ENCODE results near the gene ECE1.

The ECE1 gene

DNA sequence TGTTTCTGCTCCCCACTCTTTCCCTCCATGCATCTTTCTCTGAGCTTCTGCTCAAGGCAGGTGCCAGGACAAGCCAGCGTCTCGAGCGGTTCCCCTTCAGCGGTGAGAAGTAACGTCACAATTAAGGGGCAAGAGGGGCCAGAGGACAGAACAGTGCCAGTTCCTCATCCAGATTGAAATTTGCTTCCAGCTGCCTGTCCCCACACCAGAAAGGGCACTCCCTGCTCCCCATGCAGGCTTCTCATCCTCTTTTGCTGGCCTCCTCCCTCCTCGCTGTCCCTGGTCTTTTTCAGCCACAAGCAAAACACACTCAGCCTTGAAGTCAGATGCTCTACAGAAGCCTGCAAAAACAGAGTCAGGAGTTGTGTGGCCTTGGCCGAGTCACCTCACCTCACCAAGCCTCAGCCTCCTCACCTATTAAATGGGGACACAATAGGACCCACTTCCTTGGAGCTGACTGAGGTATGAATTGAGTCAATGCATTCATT is 35.0 kb upstream of the ECE1 start:
- peak; percentile 58 for DNase-seq

DNA sequence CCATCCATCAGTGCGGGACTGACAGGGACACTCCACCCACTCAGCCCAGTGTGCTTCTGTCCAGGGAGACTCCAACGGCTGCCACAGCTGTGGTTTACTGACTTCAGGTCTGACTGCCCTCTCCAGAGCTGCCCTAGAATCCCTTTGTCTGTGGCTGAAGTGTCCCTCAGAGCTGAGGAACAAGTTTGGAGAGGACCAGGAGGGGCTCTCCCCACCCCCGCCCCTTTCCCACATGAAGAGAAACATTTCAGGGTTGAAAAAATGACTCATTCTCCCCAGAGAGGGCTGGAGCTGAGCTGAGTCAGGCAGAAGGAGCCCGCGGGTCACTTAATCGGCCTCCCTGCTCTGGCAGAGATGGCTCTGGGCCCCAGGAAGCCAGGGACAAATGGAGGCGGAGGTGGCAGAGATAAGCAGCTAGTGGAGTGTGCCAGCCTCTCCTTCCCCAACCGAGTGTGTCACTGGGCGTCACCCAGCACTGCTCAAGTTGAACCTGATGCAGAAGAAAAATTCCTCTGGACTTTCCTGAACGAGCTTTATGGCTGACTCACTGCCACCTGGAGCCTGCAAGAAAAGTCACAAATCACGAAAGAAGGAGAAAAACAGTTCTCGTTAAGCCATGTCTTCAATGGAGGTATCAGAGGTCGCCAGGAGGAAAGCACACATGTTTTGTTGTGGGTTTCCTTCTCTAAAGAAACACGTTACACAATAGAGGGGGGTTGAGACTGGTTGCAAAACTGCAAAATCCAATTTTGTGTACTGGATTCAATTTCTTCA is 34.3 kb upstream of the ECE1 start:
- peak; percentile 97 for DNase-seq

DNA sequence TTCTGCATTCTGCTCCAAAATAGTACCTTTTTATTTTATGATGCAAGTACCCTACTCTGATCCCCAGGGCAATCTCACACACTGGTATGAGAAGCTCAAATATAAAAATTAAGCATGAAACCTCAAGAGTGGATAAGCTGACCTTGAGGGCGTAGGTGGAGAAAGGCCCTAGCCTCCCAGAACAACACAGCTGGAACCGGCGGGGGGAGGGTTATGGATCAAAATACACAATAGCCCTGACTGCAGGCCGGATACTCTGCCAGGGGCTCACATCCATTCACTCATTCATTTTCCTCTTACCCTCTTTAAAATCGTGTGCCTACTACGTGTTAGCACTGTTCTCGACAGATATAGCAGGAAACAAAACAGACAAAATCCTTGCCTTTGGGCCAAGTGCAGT is 32.8 kb upstream of the ECE1 start:
- DNase-seq: no peak

DNA sequence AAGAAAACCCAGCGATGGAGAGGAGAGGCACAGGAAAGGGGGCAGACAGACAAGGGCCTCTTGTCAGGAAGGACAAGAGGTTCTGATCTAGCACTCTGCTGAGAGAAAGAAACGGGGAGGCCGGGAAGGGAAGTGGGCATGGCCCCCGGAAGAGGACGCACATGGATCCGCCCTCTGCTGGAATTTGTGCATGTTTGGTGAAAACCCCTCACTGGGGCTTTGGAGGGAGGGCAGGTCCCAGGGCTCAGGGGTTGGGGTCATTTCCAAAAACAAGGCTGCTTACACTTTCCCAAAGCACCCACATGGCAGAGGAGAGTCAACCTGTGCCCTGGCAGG is 32.4 kb upstream of the ECE1 start:
- no peak for DNase-seq

DNA sequence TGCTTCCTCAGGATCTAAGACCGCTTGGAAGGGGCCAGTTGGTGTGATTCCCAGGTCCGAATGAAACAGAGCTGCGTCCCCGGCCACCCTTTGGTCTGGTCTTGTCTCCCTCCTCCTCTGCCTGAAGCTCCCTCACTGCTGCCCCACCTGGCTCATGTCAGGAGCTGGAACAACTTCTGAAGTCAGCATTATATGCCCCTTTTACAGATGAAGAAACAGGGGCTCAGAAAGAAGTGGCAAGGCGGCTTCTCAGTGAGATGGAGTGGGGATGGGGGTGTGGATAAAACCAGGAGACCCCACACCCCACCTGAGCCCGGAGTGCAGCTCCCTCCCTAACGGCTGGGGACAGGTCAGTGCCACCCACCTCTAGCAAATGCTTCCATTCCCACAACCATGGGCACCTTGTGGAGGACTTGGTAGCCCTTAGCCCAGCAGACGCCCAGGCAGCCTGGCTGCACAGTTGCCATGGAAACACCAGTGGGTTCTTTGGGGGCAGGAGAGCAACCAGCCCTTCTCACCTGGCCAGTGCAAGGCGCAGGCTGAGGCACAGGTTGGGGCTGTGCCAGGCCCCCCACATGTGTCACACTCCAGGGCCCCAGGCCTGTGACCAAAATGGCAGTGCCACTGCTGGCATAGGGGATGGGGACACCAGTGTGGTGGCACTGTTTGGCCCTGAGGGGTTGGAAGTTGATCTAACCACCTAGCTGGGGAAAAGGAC is 31.9 kb upstream of the ECE1 start:
- DNase-seq: peak; percentile 56

DNA sequence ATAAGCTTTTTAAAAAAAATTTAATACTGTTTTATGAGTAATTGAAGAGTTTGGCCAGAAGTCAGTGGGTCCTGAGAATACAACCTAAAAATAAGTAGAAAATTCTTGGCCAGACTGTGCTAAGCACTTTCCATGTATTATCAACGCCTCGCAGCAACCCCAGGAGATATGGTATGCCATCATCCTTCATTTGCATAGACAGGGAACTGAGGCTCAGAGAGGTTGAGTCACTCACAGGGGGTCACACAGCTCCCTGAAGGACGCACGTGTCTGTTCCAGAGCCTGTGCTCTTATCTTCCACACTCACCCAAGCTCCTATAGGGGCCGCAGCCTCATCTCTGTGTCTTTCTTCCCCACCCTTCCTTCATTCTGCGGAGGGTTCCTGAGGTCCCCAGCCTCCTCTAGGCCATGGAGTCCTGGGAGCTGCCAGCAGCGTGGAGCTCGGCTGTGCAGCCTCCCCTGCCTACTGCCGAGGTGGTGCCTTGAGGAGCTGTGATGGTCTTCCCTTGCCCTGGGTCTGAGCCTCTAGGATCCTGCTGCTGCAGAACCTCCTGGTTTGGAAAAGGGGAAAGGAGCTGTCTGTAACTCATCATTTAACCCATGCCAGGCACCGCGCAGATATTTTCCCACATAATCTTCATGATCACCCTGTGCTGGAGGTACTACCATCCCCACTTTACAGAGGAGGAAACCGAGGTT is 30.3 kb upstream of the ECE1 start:
- no peak for DNase-seq

DNA sequence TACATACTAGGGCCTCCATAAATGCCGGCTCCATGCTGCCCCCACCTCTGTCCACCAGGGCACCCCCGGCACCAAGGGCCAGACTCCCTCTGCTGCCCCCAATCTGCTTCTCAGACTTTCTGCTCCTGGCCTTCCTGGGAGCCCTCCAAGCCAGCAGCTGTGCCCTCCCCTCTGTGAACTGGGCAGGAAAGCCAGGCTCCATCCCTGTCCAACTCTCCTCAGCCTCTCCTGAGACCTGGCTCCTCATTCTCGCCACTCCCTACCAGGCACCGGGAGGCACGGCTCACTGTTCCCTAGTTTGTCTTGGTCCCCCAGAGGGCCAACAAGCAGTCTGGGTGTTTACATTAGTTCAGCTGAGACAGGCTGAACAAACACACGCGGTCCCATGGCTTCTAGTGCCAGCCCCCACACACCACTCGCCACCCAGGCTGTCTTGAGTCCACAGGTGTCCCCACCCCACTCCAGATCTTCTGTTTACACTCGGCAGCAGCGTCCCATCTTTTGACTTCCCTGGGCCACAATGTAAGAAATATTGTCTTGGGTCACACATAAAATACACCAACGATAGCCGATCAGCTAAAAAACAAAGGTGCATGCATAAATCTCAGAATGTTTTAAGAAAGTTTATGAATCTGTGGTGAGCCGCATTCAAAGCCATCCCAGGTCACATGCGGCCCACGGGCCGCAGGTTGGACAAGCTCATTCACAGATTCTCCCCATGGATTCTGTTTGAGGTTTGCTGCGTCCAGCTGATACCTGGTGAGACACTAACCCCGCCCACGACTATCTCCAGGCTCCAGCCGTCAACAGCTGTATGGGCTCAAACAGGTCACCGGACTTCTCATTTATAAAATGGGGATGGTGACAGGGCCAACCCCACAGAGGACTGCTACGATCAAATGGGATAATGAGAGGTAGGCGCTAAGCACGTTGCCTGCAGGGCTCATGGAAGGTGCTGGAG is 29.5 kb upstream of the ECE1 start:
- DNase-seq: peak; percentile 55

DNA sequence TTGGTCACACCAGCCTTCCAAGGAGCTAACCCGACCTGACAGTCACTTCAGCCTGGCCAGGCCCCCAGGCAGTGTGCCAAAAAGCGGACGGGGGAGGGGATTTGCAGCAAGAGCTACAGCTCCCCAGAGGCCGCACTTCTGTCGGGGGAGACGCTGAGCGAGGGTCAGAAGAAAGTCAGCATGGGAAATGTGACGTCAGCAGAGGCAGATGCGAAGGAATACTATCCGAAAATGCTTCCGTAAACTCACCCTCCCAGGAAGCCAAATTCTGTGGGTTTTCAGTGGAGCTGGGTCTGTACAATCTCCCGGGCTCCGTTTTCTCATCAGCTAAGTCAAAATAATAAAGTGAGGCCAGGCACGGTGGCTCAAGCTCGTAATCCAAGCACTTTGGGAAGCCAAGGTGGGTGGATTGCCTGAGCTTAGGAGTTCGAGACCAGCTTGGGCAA is 28.5 kb upstream of the ECE1 start:
- no peak for DNase-seq

DNA sequence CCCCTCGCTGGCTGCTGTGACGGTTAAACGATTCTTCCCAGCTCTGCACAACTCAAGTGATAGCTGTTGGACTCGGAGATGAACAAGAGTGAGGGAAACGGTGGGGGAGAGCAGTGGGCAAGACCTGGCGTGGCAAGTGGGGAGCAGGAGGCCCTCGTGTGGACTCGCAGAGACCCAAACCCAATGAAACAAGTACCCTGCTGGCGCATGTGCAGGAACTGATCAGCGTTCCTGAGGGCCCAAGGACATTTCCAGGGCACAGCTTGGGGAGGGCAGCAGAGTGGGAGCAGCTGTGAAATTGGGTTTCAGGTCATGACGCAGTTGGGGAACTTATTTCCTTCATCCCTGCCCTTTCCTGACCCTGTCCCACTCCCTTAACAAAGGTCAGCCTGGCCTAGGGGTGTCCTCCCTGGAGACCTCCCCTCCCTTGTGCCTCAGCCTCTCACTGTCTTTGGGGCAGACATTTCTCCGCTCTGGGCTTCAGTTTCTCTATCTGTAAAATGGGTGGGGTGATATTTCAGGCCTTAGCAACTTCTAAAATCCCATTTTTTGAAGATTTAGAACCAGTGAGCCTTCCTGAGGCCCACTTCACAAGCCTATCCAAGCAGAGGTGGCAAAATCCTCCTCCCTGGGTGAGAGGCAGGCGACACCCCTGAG is 27.9 kb upstream of the ECE1 start:
- DNase-seq: no peak

DNA sequence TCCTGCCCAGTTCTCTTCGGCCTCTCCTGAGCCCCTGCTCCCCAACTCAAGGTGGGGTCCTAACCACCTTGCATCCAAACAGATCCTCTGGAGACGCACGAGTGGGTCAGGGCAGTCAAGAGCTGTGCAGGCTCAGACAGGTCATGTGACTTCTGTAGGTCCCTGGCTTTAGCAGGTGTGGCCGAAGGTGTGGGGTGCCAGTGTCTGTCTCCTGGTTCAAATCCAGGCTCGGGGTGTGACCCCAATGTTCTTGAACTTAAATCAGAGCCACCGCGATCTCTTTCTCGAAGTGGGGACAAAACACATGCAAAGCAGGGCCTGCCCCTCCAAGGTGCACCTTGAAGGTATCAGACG is 27.4 kb upstream of the ECE1 start:
- no peak for DNase-seq

DNA sequence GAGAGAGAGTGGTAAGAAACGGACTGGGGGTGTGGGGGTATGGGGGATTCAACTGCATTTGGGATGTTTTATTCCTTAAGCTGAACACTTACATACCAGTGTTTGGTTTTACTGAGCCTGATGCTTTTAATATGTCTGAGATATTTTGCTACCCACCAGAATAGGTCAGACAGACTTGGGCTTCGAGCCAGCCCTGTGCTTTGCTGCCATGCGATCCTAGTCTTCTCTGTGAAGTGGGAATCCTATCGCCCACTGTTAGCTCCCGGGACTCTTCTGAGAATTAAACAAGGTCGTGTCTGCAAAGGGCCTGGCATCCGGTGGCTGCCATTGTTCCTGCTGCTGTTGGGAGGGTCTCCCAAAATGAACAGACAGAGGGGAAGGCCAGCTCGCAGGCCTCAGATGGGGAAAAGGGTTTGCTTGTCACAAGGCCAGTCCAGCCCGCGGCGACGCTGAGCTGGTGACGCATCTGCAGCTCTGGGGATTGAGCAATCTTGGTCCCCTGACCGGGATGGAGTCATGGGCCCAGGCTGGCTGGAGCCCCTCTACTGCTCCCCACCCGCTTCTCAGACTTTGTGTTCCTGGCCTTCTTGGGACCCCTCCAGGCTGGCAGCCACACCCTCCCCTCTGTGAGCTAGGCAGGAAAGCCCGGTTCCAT is 26.9 kb upstream of the ECE1 start:
- DNase-seq: no peak

DNA sequence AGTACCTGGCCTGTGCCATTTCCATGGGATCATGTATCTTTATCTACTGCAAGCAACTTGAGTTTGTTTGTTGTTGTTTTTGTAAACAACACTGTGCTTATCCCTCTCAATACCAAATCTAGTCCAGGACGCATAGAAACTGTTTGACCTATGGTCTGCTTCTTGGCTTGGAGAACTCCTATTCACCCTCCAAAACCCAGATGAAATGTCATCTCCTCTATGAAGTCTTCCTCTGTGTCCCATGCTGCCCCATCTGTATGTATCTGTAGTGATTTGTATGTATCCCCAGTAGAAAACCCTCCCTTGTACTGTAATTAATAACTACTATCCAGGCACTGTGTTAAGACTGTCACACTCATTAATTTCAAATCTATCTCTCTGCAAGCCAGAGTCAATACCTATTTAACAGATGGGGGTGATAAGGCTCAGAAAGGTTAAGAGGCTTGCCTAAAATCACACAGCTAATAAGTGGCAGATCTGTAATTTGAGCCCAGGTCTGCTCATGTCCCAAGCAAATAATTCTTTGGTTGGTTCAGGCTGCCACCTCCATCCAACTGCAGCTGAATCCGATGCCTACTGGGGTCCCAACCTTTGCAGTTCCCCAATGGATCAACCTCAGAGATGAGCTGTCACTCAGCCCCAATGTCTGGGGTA is 24.6 kb upstream of the ECE1 start:
- no peak for DNase-seq

DNA sequence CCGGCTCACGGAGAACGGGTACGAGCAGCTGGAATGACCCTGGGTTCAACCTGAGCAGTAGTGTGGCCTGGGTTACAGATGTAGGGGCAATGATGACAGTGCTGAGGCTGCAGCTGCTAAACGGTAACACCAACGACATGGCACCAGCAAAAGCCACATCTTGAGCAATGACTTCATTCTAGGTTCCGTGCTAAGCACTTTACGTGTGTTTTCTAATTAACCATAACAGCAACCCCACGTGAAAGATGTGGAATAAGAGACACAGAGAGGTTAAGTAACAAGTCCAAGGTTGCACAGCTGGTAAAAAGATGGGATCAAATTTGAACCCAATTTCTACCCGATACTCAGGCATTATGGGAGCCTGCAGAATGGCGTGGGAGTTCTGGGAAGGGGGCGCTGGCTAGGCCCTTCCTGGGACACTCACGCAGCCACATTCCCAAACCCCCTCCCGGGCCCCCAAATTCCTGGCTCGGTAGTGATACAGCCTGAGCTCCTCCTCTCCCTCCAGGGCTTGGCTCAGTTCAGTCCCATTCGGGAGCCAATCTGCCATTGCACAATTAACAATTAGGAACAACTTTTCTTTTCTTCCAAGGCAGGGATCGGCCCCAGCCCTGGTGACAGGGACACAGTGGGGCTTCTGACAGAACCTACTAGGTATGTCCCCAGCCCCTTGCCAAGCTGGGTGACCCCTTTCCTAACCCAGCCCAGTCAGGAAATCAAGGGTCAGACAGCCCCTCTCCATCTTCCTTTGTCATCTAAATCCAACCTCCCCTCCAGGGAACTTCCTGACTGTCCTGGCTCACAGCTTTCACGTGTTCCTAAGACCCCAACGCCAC is 23.8 kb upstream of the ECE1 start:
- DNase-seq: no peak

DNA sequence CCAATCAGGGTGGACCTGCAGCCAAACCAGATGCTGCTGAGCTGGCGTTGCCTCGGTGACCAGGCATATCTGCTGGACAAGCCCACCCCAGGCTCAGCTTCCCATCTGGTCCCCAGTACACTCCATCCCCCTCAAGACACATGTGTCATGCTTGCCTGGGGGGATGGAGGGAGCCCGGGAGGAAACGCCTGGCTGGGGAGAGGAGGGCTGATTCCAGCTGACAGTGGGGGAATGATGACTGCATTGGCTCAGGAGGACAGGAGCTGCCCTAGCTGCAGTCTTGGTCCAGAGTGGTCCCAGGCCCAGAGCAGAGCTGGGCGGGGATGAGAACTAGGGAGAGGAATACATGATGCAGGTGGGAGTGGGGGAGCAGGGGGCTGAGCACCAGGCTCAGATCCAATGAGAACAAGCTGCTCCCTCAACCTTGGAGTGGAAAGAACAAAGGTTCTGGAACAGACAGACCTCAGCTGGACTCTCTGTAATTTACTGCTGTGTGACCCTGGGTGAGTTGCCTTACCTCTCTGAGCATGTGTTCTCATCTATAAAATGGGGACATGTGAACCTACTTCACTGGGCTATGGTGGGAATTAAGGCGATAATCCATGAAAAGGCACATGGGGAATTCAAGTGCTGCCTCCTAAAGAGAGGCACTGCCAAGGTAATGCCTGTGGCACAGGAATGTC is 23.1 kb upstream of the ECE1 start:
- peak; percentile 87 for DNase-seq

DNA sequence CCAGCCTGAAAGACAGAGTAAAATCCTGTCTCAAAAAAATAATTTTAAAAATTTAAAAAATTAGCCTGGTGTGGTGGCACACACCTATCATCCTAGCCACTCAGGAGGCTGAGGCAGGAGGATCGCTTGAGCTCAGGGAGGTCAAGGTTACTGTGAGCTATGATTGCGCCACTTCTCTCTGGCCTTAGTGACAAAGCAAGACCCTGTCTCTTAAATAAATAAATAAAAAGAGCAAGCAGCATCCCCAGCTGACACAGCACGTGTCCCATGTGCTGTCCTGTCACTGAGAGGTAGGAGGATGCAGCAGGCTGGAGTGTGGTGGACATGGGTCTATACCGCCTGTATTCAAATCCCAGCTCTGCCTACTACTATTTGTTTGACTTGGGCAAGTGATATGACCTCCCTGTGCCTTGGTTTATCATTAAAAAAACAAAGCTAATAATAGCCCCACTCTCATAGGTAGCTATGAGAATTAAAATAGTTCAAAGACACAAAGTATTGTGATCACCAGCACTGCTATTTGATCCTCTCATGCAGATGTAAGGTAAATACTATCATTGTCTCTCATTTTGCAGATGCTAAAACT is 22.2 kb upstream of the ECE1 start:
- DNase-seq: no peak

DNA sequence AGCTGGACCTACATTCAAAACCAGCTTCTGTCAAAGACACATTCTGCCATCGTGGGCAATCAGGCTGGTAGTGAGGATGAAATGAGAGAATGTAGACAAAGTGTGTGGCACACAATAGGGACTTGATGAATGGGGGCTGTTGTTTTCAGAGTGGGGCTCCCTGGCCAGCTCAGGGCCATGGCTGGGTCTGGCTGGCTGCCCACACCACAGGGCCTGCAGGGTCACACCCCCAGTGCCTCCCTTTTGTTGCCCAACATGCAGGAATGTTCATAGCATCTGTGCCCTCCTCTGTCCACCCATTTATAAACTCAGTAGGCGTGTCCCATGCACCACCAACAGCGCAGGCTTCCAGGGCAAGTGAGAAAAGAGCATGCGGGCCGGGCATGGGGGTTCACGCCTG is 20.8 kb upstream of the ECE1 start:
- DNase-seq: no peak

DNA sequence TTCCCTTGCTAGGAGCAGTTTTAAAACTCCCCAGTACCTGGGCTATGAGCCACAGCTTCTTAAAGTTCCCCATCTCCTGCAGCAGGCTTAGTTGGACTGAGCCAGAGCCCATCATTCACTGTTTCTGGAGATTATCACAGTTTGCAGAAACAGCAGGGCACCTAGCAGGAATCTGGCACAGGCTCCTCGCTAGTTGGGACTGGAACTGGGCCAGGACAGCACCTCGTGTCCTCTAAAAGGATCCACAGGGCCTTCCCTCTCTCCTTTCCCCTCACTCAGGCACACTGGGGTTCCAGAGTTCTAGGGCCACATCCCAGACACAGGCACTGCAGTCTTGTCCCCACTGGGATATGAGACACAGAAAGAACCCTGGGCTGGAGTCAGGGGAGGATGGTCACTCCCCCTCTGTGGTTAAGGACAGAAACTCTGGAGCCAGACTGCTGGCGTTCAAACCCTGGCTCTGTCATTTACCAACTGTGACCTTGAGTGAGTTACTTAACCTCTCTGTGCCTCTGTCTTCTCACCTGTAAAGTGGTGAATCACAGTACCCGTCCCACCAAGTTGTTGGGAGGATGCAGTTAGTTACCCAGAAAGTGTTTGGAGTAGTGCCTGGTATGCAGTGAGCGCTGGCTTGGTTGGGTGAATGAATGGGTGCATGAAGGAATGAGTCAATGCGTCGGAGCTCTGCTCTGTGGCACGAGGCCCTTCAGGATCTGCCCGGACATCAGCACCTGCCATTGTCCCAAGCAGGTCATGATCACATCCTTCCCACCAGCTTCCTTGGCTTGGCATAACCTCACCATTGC is 18.8 kb upstream of the ECE1 start:
- DNase-seq: no peak

DNA sequence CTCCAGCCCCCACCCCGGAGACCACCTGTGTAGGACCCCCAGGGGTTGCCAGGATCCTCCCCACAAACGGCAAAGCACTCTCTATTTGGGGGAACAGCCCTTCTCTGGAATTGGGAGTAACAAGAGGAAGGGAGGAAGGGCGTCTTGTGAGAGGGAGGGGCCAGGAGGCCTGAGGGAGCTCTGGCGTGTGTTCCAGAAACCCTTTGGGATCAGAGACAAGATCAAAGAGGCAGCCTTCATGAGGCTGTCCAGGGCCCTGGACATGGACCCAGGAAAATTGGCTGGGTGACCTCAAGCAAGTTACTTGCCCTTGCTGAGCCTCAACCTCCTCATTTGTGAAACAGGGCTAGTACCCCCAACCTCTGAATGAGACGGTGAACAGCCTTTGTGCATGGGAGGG is 18.1 kb upstream of the ECE1 start:
- DNase-seq: no peak

All from islet precursor cell (in vitro differentiated cells).